ENCODE data around the gene MRM1. TPM values are rescaled to one million over a fixed set of nuclear protein-coding genes. Genes with fewer than 3 reads are reported as not detected.

Gene MRM1
- total and polyA plus RNA-seq, 4 donors, result 2.7 to 6.1 (median 4.1) TPM

DNA sequence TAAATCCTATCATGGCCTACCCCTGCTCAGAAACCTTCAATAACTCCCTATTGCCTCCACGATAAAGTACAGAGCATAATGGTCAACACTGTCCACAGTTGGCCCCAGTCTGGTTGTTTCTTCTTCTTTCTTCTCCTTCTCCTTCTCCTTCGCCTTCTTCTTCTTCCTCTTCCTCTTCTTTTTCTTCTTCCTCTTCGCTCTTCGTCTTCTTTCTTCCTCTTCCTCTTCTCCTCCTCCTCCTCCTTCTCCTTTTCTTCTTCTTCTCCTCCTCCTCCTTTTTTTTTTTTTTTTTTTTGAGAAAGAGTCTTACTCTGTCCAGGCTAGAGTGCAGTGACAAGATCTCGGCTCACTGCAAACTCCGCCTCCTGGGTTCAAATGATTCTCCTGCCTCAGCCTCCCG, 23.8 kb downstream of the MRM1 start:
- WGBS (ENCODE audit: insufficient coverage), result 85% methylated on average over 5 of the region's 7 CpGs
- H3K36me3 ChIP-seq (ENCODE audit: control insufficient read depth, insufficient read depth, low read length), result no peaks in the 10 kb centered on the region
- no peak overlapping the region for H3K27ac ChIP-seq (ENCODE audit: low read depth, low read length)

DNA sequence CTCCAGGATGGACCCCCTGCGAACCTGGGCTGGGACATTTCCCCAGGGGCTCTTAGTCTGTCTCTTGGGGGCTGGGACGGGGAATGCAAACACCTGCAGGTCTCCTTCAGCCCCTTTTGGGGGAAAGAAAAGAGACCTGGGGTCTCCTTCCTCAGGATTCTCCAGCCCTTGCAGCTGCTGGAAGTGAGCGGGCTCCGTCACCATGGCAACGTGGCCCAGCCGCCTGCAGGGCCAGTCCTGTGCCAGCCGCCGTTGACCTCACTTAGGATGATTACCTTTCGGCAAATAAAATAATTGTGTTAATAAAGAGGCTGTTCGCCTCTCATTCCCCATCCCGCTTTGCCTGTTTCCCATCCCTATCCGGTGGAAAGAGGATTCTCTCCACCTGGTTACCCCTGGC, 25.7 kb downstream of the MRM1 start:
- Histone ChIP-seq H3K27ac (ENCODE audit: low read depth, low read length) (no peak overlapping the region), H3K4me3 (ENCODE audit: low read depth, low read length) (no peak overlapping the region), H3K27me3 (ENCODE audit: control insufficient read depth, insufficient read depth, low read length) (peaks cover 10% of the 10 kb centered on the region), H3K36me3 (ENCODE audit: control insufficient read depth, insufficient read depth, low read length) (no peaks in the 10 kb centered on the region), H3K9me3 (ENCODE audit: control insufficient read depth, insufficient read depth, low read length) (no peaks in the 10 kb centered on the region), H3K4me1 (ENCODE audit: control insufficient read depth, insufficient read depth, low read length) (peaks cover 28% of the 10 kb centered on the region)
- WGBS (ENCODE audit: insufficient coverage), result 30% methylated on average over 4 of the region's 12 CpGs
- DNase-seq (ENCODE audit: low read depth in 4 of 6, low spot score in 6 of 6), result peak in 2 of 6 donors; percentile 32 to 85

More for the DNA sequence above, 23.8 kb downstream of the MRM1 start:
- Histone ChIP-seq H3K27me3 (ENCODE audit: control insufficient read depth, insufficient read depth, low read length) (no peaks in the 10 kb centered on the region), H3K4me1 (ENCODE audit: control insufficient read depth, insufficient read depth, low read length) (peaks cover 27% of the 10 kb centered on the region), H3K4me3 (ENCODE audit: low read depth, low read length) (no peak overlapping the region), H3K9me3 (ENCODE audit: control insufficient read depth, insufficient read depth, low read length) (no peaks in the 10 kb centered on the region)
- DNase-seq (ENCODE audit: low read depth in 4 of 6, low spot score in 6 of 6), result no peak

DNA sequence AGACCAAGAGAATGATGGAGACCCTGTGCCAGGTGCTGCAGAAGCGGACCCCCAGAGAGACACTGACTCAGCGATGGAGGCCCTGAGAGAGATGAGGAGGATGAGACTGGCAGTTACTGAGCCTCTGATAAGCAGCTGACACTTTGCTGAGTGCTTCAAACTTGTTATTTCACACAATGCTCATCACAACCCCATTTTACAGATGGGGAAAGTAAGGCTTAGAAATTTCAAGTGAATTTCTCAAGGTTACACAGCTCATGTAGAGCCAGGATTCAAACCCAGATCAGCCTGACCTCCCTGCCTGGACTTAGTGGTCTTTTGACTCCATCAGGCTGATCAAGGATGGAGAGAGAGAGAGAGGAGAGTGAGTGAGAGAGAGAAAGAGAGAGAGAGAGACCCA, 27.2 kb downstream of the MRM1 start:
- Histone ChIP-seq H3K4me1 (ENCODE audit: control insufficient read depth, insufficient read depth, low read length) (peaks cover 34% of the 10 kb centered on the region), H3K27ac (ENCODE audit: low read depth, low read length) (no peak overlapping the region), H3K9me3 (ENCODE audit: control insufficient read depth, insufficient read depth, low read length) (no peaks in the 10 kb centered on the region), H3K4me3 (ENCODE audit: low read depth, low read length) (no peak overlapping the region), H3K36me3 (ENCODE audit: control insufficient read depth, insufficient read depth, low read length) (no peaks in the 10 kb centered on the region), H3K27me3 (ENCODE audit: control insufficient read depth, insufficient read depth, low read length) (peaks cover 17% of the 10 kb centered on the region)
- WGBS (ENCODE audit: insufficient coverage), result 90% methylated on average over 2 of the region's 2 CpGs
- DNase-seq (ENCODE audit: low read depth in 4 of 6, low spot score in 6 of 6), result no peak

DNA sequence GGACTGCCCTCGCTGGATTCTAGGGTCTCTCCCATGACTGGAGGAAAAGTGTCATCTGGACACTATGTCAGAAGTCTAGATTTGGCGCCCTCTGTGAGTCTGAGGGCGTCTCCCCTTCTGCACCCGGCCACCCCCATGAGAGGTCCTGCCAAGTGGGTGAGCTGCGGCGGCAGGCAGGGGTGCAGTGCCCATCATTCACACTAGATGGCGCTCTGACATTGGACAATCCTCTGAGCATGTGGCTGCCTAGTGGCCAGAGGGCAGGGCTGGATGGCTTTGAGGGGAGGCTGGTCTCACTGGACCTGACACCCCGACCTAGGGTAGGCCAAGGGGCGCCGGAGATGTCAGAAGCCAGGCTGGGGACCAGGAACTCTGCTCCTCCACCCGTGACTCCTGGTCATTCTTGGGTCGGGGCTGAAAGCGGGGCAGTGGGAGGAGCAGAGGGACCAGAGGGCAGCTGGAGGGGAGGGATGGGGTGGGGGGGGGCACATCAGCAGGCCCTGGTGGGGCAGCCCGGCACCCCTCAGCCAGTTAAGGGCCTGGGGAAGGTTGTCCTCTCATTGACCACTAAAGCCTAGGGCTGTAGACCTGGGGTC, 28.0 kb downstream of the MRM1 start:
- Histone ChIP-seq H3K27me3 (ENCODE audit: control insufficient read depth, insufficient read depth, low read length) (peaks cover 17% of the 10 kb centered on the region), H3K36me3 (ENCODE audit: control insufficient read depth, insufficient read depth, low read length) (no peaks in the 10 kb centered on the region), H3K4me3 (ENCODE audit: low read depth, low read length) (no peak overlapping the region), H3K27ac (ENCODE audit: low read depth, low read length) (no peak overlapping the region), H3K4me1 (ENCODE audit: control insufficient read depth, insufficient read depth, low read length) (peaks cover 34% of the 10 kb centered on the region), H3K9me3 (ENCODE audit: control insufficient read depth, insufficient read depth, low read length) (no peaks in the 10 kb centered on the region)
- peak in 4 of 6 donors; percentile 48 to 93 (median 74) for DNase-seq (ENCODE audit: low read depth in 4 of 6, low spot score in 6 of 6)
- WGBS (ENCODE audit: insufficient coverage), result 13% methylated on average over 13 of the region's 14 CpGs

DNA sequence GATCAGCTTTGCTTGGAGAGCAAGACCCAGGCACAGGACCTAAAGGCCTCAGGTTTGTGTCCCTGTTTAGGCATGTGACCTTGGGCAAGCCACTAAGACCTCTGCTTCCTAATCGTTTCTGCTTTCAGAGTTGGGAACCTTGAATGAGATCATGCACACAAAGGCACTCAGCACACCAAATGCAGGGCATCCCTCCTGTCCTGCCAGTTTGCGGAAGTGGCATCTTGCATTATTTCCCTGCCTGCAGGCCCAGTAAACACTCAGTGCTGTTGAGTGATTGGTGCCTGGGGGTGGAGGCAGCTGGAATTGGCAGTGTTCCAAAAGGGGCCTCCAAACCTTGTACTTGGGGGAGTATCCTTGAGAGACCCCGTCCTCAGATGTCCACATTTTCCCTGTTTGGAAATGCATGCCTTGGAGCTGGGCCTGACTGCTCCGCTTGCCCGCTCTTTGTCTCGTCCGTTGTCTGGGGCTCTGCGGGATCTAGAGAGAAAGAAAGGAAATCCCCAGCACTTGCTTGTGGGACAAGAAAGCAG, 28.7 kb downstream of the MRM1 start:
- H3K27me3 ChIP-seq (ENCODE audit: control insufficient read depth, insufficient read depth, low read length), result peaks cover 17% of the 10 kb centered on the region
- no peaks in the 10 kb centered on the region for H3K9me3 ChIP-seq (ENCODE audit: control insufficient read depth, insufficient read depth, low read length)
- no peak overlapping the region for H3K4me3 ChIP-seq (ENCODE audit: low read depth, low read length)
- H3K27ac ChIP-seq (ENCODE audit: low read depth, low read length), result no peak overlapping the region
- peak in 1 of 6 donors; percentile 46 for DNase-seq (ENCODE audit: low read depth in 4 of 6, low spot score in 6 of 6)
- 54% methylated on average over 6 of the region's 8 CpGs for WGBS (ENCODE audit: insufficient coverage)
- H3K4me1 ChIP-seq (ENCODE audit: control insufficient read depth, insufficient read depth, low read length), result peaks cover 34% of the 10 kb centered on the region
- no peaks in the 10 kb centered on the region for H3K36me3 ChIP-seq (ENCODE audit: control insufficient read depth, insufficient read depth, low read length)

DNA sequence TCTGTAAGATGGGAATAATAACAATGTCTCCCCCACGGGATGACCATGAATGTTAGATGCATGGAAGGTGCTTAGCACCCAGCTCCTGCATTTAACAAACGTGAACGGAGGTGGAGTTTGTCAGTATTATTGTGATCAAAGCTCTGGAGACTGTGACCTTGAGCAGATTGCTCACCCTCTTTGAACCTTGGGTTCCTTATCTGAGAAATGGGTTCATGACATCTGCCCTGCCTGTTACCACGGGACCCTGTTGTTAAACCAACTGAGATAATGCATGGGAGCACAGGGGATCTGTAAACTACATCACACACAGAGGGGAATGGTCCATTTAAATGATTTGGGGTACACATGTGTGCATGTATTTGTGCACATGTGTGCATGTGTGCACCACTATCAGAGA, 29.6 kb downstream of the MRM1 start:
- no peak overlapping the region for H3K27ac ChIP-seq (ENCODE audit: low read depth, low read length)
- no peaks in the 10 kb centered on the region for H3K9me3 ChIP-seq (ENCODE audit: control insufficient read depth, insufficient read depth, low read length)
- peaks cover 31% of the 10 kb centered on the region for H3K4me1 ChIP-seq (ENCODE audit: control insufficient read depth, insufficient read depth, low read length)
- no peak for DNase-seq (ENCODE audit: low read depth in 4 of 6, low spot score in 6 of 6)
- H3K27me3 ChIP-seq (ENCODE audit: control insufficient read depth, insufficient read depth, low read length), result peaks cover 20% of the 10 kb centered on the region
- no peaks in the 10 kb centered on the region for H3K36me3 ChIP-seq (ENCODE audit: control insufficient read depth, insufficient read depth, low read length)
- H3K4me3 ChIP-seq (ENCODE audit: low read depth, low read length), result no peak overlapping the region
- 91% methylated on average over 3 of the region's 4 CpGs for WGBS (ENCODE audit: insufficient coverage)

DNA sequence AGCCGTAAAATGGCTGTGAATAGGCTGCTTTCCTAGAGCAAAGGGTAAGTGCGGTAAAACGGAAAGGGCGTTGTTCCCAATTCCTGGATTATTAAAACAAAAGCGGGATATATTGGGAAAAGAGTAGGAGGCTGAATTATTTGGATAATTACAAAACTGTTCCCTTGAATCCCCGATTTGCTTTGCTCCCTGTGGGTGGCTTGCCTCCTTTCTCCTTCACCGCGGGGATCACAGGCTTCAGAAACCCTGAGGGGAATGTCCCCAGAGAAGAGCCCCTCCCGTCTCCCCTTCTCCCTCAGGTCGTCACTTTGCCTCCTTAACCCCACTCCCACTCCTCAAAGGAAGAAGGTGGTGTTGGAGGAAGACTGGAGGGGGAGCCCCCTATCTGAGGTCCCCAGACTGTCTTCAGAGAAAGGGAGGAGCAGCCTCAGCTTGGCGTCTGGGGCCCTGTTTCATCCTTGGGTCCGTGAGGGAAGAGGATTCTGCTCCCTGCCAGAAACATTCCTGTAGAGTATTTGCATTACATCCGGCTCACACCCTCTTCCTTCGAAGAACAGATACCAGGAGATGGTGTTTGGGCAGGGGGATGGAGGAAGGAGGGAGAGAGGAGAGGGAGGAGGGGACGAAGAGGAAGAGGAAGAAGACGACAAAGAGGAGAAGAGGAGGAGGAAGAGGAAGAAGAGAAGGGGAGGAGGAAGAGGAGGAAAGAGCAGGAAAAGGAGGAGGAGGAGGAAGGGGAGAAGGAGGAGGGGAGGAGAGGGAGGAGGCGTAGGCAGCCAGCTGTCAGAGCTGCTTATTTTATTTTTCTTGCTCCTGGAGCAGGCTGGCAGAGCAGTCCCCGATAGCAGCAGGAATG, 31.8 kb downstream of the MRM1 start:
- WGBS (ENCODE audit: insufficient coverage), result 32% methylated on average over 5 of the region's 18 CpGs
- H3K27me3 ChIP-seq (ENCODE audit: control insufficient read depth, insufficient read depth, low read length), result peaks cover 20% of the 10 kb centered on the region

DNA sequence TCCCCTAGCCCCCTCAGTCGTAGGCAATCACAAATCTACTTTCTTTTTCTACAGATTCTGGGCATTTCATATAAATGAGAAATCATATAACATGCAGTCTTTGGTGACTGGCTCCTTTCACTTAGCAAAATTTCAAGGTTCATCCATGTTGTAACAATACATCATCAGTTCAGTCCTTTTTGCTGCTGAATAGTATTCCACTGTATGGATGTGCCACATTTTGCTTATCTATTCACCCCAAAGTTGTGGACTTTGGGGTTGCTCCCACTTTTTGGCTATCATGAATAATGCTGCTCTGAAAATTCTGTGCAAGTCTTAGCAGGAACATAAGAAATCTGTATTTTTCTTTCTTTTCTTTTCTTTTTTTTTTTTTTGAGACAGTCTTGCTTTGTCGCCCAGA, 39.0 kb downstream of the MRM1 start:
- no peaks in the 10 kb centered on the region for H3K36me3 ChIP-seq (ENCODE audit: control insufficient read depth, insufficient read depth, low read length)
- H3K27ac ChIP-seq (ENCODE audit: low read depth, low read length), result no peak overlapping the region
- no peaks in the 10 kb centered on the region for H3K9me3 ChIP-seq (ENCODE audit: control insufficient read depth, insufficient read depth, low read length)
- H3K27me3 ChIP-seq (ENCODE audit: control insufficient read depth, insufficient read depth, low read length), result peaks cover 58% of the 10 kb centered on the region
- no peak for DNase-seq (ENCODE audit: low read depth in 4 of 6, low spot score in 6 of 6)
- H3K4me1 ChIP-seq (ENCODE audit: control insufficient read depth, insufficient read depth, low read length), result peaks cover 26% of the 10 kb centered on the region
- WGBS (ENCODE audit: insufficient coverage), result 100% methylated on average over 1 of the region's 2 CpGs
- H3K4me3 ChIP-seq (ENCODE audit: low read depth, low read length), result no peak overlapping the region

More for the DNA sequence above, 31.8 kb downstream of the MRM1 start:
- no peaks in the 10 kb centered on the region for H3K9me3 ChIP-seq (ENCODE audit: control insufficient read depth, insufficient read depth, low read length)
- DNase-seq (ENCODE audit: low read depth in 4 of 6, low spot score in 6 of 6), result peak in 1 of 6 donors; percentile 77
- H3K36me3 ChIP-seq (ENCODE audit: control insufficient read depth, insufficient read depth, low read length), result no peaks in the 10 kb centered on the region
- H3K4me1 ChIP-seq (ENCODE audit: control insufficient read depth, insufficient read depth, low read length), result peaks cover 22% of the 10 kb centered on the region
- no peak overlapping the region for H3K4me3 ChIP-seq (ENCODE audit: low read depth, low read length)
- no peak overlapping the region for H3K27ac ChIP-seq (ENCODE audit: low read depth, low read length)

DNA sequence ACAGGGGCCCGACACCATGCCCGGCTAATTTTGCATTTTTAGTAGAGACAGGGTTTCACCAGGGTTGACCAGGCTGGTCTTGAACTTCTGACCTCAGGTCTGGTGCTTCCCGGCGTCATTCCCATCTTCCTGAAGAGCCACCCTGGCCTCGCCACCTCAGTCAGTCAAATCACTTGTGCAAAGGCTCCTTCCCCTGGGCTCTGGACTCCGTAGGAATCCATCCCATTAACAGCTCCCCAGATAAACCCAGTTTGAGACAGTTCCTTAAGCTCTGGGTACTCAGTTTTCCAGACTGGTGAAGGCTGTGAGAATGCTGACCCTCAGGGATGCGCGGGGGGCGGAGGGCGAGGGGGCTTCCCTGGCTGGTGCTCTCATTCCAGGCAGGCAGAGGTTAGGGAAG, 39.5 kb downstream of the MRM1 start:
- H3K4me3 ChIP-seq (ENCODE audit: low read depth, low read length), result no peak overlapping the region
- H3K36me3 ChIP-seq (ENCODE audit: control insufficient read depth, insufficient read depth, low read length), result no peaks in the 10 kb centered on the region
- peaks cover 26% of the 10 kb centered on the region for H3K4me1 ChIP-seq (ENCODE audit: control insufficient read depth, insufficient read depth, low read length)
- H3K27me3 ChIP-seq (ENCODE audit: control insufficient read depth, insufficient read depth, low read length), result peaks cover 58% of the 10 kb centered on the region
- WGBS (ENCODE audit: insufficient coverage), result 46% methylated on average over 10 of the region's 10 CpGs
- no peaks in the 10 kb centered on the region for H3K9me3 ChIP-seq (ENCODE audit: control insufficient read depth, insufficient read depth, low read length)
- no peak overlapping the region for H3K27ac ChIP-seq (ENCODE audit: low read depth, low read length)
- no peak for DNase-seq (ENCODE audit: low read depth in 4 of 6, low spot score in 6 of 6)
